IPS DF 6.9 (cell line): ENCODE measurements around the gene FNDC3B.

Source experiments
- DNase-seq: peaks from one replicate; pipeline ENCODE4 v3.0.0-alpha.2; 2013; ENCODE audit warnings: low read depth, low spot score
- H3K27ac ChIP-seq: one replicate; pipeline ENCODE4 v1.5.1; 2013; ENCODE audit warnings: low read length, control low read depth
- H3K27me3 ChIP-seq: 2 replicates; pipeline ENCODE4 v1.6.1; 2013; ENCODE audit warnings: mild to moderate bottlenecking, low read length; ENCODE audit not compliant: control insufficient read depth, insufficient read depth
- H3K36me3 ChIP-seq: 2 replicates; pipeline ENCODE4 v1.6.1; 2013; ENCODE audit warnings: low read length; ENCODE audit not compliant: control insufficient read depth, insufficient read depth
- H3K4me1 ChIP-seq: 2 replicates; pipeline ENCODE4 v1.6.1; 2013; ENCODE audit warnings: low read length; ENCODE audit not compliant: control insufficient read depth, insufficient read depth
- H3K4me3 ChIP-seq: 2 replicates; pipeline ENCODE4 v1.5.1; 2013; ENCODE audit warnings: mild to moderate bottlenecking, low read length
- H3K9me3 ChIP-seq: 2 replicates; pipeline ENCODE4 v1.6.1; 2013; ENCODE audit warnings: low read length, inconsistent platforms; ENCODE audit not compliant: control insufficient read depth, insufficient read depth
- WGBS: extraction: QIAGEN DNeasy Blood & Tissue Kit; methylation state at CpG from one replicate; pipeline ENCODE4 v1.1.7; 2013; ENCODE audit warnings: mixed read lengths, missing lambda C conversion rate; ENCODE audit not compliant: insufficient read length, insufficient coverage; 5-methylcytosine and 5-hydroxymethylcytosine counted together

Gene FNDC3B

GRCh38 chr3:172315401-172316091 is 276.2 kb downstream of the FNDC3B start:
- no peaks in the 10 kb centered on the region for H3K9me3 ChIP-seq
- WGBS = no CpG with 5 or more reads among the region's 11 CpGs
- no peaks in the 10 kb centered on the region for H3K4me1 ChIP-seq
- DNase-seq = no peak
- H3K27ac ChIP-seq = no peak overlapping the region
- no peaks in the 10 kb centered on the region for H3K27me3 ChIP-seq
- H3K4me3 ChIP-seq = no peak overlapping the region
- H3K36me3 ChIP-seq = no peaks in the 10 kb centered on the region

GRCh38 chr3:172316758-172317157 is 277.4 kb downstream of the FNDC3B start:
- Histone ChIP-seq H3K27ac (no peak overlapping the region), H3K27me3 (no peaks in the 10 kb centered on the region), H3K4me1 (no peaks in the 10 kb centered on the region), H3K9me3 (no peaks in the 10 kb centered on the region), H3K36me3 (no peaks in the 10 kb centered on the region), H3K4me3 (no peak overlapping the region)
- WGBS = no CpG with 5 or more reads among the region's 4 CpGs
- no peak for DNase-seq

GRCh38 chr3:172317481-172317880 is 278.1 kb downstream of the FNDC3B start:
- H3K4me3 ChIP-seq = no peak overlapping the region
- no peaks in the 10 kb centered on the region for H3K4me1 ChIP-seq
- H3K27me3 ChIP-seq = no peaks in the 10 kb centered on the region
- WGBS = no CpG with 5 or more reads among the region's 8 CpGs
- H3K9me3 ChIP-seq = no peaks in the 10 kb centered on the region
- no peak for DNase-seq
- no peak overlapping the region for H3K27ac ChIP-seq
- no peaks in the 10 kb centered on the region for H3K36me3 ChIP-seq

- no peak for DNase-seq
- no CpG with 5 or more reads among the region's 1 CpG for WGBS
- no peaks in the 10 kb centered on the region for H3K36me3 ChIP-seq
- no peak overlapping the region for H3K4me3 ChIP-seq
- no peaks in the 10 kb centered on the region for H3K4me1 ChIP-seq
- no peaks in the 10 kb centered on the region for H3K27me3 ChIP-seq
- no peaks in the 10 kb centered on the region for H3K9me3 ChIP-seq
- H3K27ac ChIP-seq = no peak overlapping the region
Observed at GRCh38 chr3:172317984-172318383, 278.6 kb downstream of the FNDC3B start.

GRCh38 chr3:172319595-172319994 is 280.2 kb downstream of the FNDC3B start:
- Histone ChIP-seq H3K4me1 (no peaks in the 10 kb centered on the region), H3K4me3 (no peak overlapping the region), H3K27me3 (no peaks in the 10 kb centered on the region), H3K27ac (no peak overlapping the region), H3K36me3 (no peaks in the 10 kb centered on the region), H3K9me3 (no peaks in the 10 kb centered on the region)
- no CpG with 5 or more reads among the region's 8 CpGs for WGBS
- DNase-seq = no peak

- Histone ChIP-seq H3K4me1 (no peaks in the 10 kb centered on the region), H3K27me3 (no peaks in the 10 kb centered on the region), H3K27ac (no peak overlapping the region), H3K9me3 (no peaks in the 10 kb centered on the region), H3K4me3 (no peak overlapping the region), H3K36me3 (no peaks in the 10 kb centered on the region)
- no CpG with 5 or more reads among the region's 2 CpGs for WGBS
- DNase-seq = no peak
Observed at GRCh38 chr3:172320468-172320867, 281.1 kb downstream of the FNDC3B start.

- Histone ChIP-seq H3K27ac (no peak overlapping the region), H3K27me3 (no peaks in the 10 kb centered on the region), H3K36me3 (no peaks in the 10 kb centered on the region), H3K4me3 (no peak overlapping the region), H3K9me3 (no peaks in the 10 kb centered on the region), H3K4me1 (no peaks in the 10 kb centered on the region)
- DNase-seq = no peak
- no CpG with 5 or more reads among the region's 2 CpGs for WGBS
Observed at GRCh38 chr3:172321035-172321434, 281.7 kb downstream of the FNDC3B start.

- Histone ChIP-seq H3K4me1 (no peaks in the 10 kb centered on the region), H3K9me3 (no peaks in the 10 kb centered on the region; the same call in 1 of the 2 replicates), H3K36me3 (no peaks in the 10 kb centered on the region; the same call in 1 of the 2 replicates), H3K4me3 (no peak overlapping the region), H3K27me3 (no peaks in the 10 kb centered on the region), H3K27ac (no peak overlapping the region)
- no CpG with 5 or more reads among the region's 10 CpGs for WGBS
- DNase-seq = no peak
Observed at GRCh38 chr3:172323894-172324610, 284.7 kb downstream of the FNDC3B start.

- no peak overlapping the region for H3K27ac ChIP-seq
- H3K4me1 ChIP-seq = no peaks in the 10 kb centered on the region
- no peak for DNase-seq
- no peaks in the 10 kb centered on the region for H3K27me3 ChIP-seq
- no peak overlapping the region for H3K4me3 ChIP-seq
- H3K36me3 ChIP-seq = no peaks in the 10 kb centered on the region; the same call in 1 of the 2 replicates
- no peaks in the 10 kb centered on the region; the same call in 1 of the 2 replicates for H3K9me3 ChIP-seq
- WGBS = no CpG with 5 or more reads among the region's 7 CpGs
Observed at GRCh38 chr3:172324611-172325203, 285.3 kb downstream of the FNDC3B start.

GRCh38 chr3:172325461-172325860 is 286.1 kb downstream of the FNDC3B start:
- no peaks in the 10 kb centered on the region for H3K4me1 ChIP-seq
- H3K27me3 ChIP-seq = no peaks in the 10 kb centered on the region
- DNase-seq = no peak
- H3K9me3 ChIP-seq = no peaks in the 10 kb centered on the region; the same call in 1 of the 2 replicates
- no peak overlapping the region for H3K4me3 ChIP-seq
- no peak overlapping the region for H3K27ac ChIP-seq
- no CpG with 5 or more reads among the region's 8 CpGs for WGBS
- H3K36me3 ChIP-seq = no peaks in the 10 kb centered on the region; the same call in 1 of the 2 replicates
